ENCODE data around the gene COMMD7.

COMMD7 gene

DNA sequence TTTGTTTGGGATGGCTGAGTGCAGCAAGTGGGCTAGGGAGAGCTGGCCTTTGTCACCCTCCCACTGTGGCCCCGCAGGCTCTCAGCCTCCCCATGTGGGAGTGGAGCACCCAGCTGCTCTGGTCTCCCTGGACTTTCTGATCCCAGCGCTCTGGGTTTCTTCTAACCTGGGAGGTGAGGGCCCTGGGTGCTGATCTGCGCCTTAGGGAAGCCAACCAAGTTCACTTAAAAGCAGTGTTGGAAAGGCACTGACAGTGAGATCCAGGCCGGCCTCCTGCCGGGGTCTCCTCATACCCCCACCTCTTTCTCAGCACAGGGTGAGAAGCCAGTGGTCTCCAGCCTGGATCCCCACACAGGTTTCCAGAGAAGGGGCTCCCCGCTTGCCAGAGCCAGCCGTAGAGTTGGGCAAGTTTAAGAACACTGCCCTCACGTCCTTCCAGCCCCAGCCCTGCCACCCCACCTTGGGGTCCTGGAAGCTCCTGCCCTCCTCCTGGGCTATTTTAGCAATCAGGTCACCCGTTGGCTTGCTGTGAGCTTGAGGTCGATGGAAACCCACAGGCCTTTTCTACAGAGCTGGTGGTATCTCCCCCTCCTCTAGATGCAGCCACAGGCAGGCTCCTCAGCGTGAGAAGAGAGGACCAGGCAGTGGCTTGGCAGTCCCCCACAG is 79.1 kb downstream of the COMMD7 start:
- Histone ChIP-seq H3K4me1 (ENCODE audit: control insufficient read depth, insufficient read depth, low read length) (no peaks in the 10 kb centered on the region), H3K27me3 (ENCODE audit: control insufficient read depth, insufficient read depth, low read length) (no peaks in the 10 kb centered on the region), H3K4me3 (ENCODE audit: low read depth, low read length) (no peak overlapping the region), H3K9me3 (ENCODE audit: control insufficient read depth, insufficient read depth, low read length) (no peaks in the 10 kb centered on the region), H3K9ac (ENCODE audit: low read depth, low read length) (no peak overlapping the region), H3K36me3 (ENCODE audit: control insufficient read depth, insufficient read depth, low read length) (no peaks in the 10 kb centered on the region)

DNA sequence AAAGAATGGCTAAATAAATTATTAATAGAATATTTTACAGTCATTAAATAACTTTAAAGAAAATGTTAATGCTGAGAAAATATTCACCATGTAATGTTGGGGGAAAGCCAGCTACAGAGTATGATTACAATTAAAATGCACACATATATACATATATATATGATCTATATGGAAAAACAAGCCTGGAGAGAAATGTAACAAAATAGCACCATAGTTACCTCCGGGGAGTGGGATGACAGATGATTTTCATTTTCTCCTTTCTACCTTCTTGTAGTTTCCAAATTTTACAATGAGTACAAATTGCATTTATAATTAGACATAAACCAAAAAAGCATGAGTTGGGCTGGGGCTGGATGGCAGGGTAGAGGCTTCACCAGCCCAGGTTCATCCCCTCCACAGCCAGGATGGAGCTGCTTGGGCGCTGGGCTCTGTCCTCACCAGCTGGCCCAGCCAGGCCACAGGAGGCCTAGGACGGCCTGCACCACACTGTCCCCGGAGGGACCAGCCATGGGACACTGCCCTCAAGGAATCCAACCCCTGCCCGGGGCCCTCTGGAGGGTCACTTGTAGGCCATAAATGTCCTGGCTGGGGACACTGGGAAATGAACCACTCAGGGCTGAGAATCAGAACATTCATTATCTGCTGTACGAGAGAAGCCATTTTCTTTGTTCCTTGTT is 79.8 kb downstream of the COMMD7 start:
- H3K4me3 ChIP-seq (ENCODE audit: low read depth, low read length): no peak overlapping the region
- no peaks in the 10 kb centered on the region for H3K36me3 ChIP-seq (ENCODE audit: control insufficient read depth, insufficient read depth, low read length)
- no peaks in the 10 kb centered on the region for H3K27me3 ChIP-seq (ENCODE audit: control insufficient read depth, insufficient read depth, low read length)
- H3K9ac ChIP-seq (ENCODE audit: low read depth, low read length): no peak overlapping the region
- H3K4me1 ChIP-seq (ENCODE audit: control insufficient read depth, insufficient read depth, low read length): no peaks in the 10 kb centered on the region
- H3K9me3 ChIP-seq (ENCODE audit: control insufficient read depth, insufficient read depth, low read length): no peaks in the 10 kb centered on the region

DNA sequence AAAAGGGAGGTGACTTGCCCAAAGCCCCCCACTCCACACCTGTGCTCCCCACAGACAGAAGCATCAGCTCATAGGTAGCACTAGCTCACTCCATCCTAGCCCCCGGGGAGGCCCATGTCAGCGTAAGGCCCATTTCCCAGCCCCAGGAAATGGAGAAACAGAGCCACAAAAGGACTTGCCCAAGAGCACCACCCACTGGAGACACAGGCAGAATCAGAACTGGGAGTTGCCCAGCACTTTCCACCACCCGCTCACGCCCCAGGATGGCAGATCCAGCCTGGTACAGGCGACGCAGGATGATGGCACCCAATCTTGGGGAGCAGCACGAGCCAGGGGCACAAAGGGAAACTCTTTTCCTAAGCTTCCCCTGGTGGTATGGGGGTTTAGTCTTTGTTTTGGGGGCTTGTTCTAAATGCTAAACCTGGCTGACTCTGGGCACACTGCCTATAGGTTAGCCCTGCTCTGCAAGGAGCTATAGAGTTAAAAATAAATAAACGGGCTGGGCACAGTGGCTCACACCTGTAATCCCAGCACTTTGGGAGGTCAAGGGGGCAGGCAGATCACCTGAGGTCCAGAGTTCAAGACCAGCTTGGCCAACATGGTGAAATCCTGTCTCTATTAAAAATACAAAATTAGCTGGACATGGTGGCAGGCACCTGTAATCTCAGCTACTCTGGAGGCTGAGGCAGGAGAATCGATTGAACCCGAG is 81.3 kb downstream of the COMMD7 start:
- H3K4me3 ChIP-seq (ENCODE audit: low read depth, low read length): no peak overlapping the region
- H3K4me1 ChIP-seq (ENCODE audit: control insufficient read depth, insufficient read depth, low read length): no peaks in the 10 kb centered on the region
- H3K9ac ChIP-seq (ENCODE audit: low read depth, low read length): no peak overlapping the region
- H3K27me3 ChIP-seq (ENCODE audit: control insufficient read depth, insufficient read depth, low read length): no peaks in the 10 kb centered on the region
- H3K36me3 ChIP-seq (ENCODE audit: control insufficient read depth, insufficient read depth, low read length): no peaks in the 10 kb centered on the region
- H3K9me3 ChIP-seq (ENCODE audit: control insufficient read depth, insufficient read depth, low read length): no peaks in the 10 kb centered on the region

DNA sequence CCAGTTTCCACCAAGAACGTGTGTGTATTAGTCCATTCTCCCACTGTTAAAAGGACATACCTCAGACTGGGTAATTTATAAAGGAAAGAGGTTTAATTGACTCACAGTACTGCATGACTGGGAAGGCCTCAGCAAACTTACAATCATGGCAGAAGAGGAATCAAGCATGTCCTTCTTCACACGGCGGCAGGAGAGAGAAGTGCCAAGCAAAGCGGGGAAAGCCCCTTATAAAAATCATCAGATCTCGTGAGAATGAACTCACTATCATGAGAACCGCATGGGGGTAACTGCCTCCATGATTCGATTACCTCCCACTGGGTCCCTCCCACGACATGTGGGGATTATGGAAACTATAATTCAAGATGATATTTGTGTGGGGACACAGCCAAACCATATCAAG is 82.6 kb downstream of the COMMD7 start:
- H3K9ac ChIP-seq (ENCODE audit: low read depth, low read length): no peak overlapping the region
- H3K27me3 ChIP-seq (ENCODE audit: control insufficient read depth, insufficient read depth, low read length): no peaks in the 10 kb centered on the region
- H3K4me1 ChIP-seq (ENCODE audit: control insufficient read depth, insufficient read depth, low read length): no peaks in the 10 kb centered on the region
- H3K36me3 ChIP-seq (ENCODE audit: control insufficient read depth, insufficient read depth, low read length): no peaks in the 10 kb centered on the region
- H3K9me3 ChIP-seq (ENCODE audit: control insufficient read depth, insufficient read depth, low read length): no peaks in the 10 kb centered on the region
- H3K4me3 ChIP-seq (ENCODE audit: low read depth, low read length): no peak overlapping the region

DNA sequence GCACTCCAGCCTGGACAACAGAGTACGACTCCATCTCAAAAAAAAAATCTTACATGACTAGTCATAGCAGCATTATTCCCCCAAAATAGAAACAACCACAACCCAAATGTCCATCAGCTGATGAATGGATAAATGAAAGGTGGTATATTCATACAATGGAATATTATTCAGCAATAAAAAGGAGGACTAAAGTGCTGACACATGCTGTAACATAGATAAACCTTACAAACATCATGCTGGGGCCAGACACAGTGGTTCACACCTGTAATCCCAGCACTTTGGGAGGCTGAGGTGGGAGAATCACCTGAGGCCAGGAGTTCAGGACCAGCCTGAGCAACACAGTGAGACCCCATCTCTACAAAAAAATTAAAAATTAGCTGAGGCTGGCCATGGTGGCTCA is 86.4 kb downstream of the COMMD7 start:
- H3K9me3 ChIP-seq (ENCODE audit: control insufficient read depth, insufficient read depth, low read length): no peaks in the 10 kb centered on the region
- no peaks in the 10 kb centered on the region for H3K36me3 ChIP-seq (ENCODE audit: control insufficient read depth, insufficient read depth, low read length)
- H3K4me3 ChIP-seq (ENCODE audit: low read depth, low read length): no peak overlapping the region
- no peaks in the 10 kb centered on the region for H3K27me3 ChIP-seq (ENCODE audit: control insufficient read depth, insufficient read depth, low read length)
- H3K4me1 ChIP-seq (ENCODE audit: control insufficient read depth, insufficient read depth, low read length): no peaks in the 10 kb centered on the region
- H3K9ac ChIP-seq (ENCODE audit: low read depth, low read length): no peak overlapping the region

DNA sequence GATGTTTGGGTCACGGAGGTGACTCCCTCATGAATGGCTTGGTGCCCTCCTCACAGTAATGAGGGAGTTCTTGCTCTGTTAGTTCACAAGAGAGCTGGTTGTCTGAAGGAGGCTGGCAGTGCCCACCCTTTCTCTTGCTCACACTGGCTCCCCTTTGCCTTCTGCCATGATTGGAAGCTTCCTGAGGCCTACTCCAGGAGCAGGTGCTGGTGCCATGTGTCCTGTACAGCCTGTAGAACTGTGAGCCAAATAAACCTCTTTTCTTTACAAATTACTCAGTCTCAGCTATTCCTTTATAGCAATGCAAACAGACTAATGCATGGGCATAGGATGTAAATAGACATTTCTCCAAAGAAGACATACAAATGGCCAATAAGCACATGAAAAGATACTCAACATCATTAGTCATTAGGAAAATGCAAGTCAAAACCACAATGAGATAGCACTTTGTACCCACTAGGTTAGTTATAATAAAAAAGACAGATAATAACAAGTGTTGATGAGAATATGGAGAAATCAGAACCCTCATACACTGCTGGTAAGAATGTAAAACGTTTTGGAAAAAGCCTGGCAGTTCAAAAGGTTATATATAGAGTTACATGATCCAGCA is 87.3 kb downstream of the COMMD7 start:
- Histone ChIP-seq H3K9ac (ENCODE audit: low read depth, low read length) (no peak overlapping the region), H3K9me3 (ENCODE audit: control insufficient read depth, insufficient read depth, low read length) (no peaks in the 10 kb centered on the region), H3K27me3 (ENCODE audit: control insufficient read depth, insufficient read depth, low read length) (no peaks in the 10 kb centered on the region), H3K4me1 (ENCODE audit: control insufficient read depth, insufficient read depth, low read length) (no peaks in the 10 kb centered on the region), H3K36me3 (ENCODE audit: control insufficient read depth, insufficient read depth, low read length) (no peaks in the 10 kb centered on the region), H3K4me3 (ENCODE audit: low read depth, low read length) (no peak overlapping the region)

DNA sequence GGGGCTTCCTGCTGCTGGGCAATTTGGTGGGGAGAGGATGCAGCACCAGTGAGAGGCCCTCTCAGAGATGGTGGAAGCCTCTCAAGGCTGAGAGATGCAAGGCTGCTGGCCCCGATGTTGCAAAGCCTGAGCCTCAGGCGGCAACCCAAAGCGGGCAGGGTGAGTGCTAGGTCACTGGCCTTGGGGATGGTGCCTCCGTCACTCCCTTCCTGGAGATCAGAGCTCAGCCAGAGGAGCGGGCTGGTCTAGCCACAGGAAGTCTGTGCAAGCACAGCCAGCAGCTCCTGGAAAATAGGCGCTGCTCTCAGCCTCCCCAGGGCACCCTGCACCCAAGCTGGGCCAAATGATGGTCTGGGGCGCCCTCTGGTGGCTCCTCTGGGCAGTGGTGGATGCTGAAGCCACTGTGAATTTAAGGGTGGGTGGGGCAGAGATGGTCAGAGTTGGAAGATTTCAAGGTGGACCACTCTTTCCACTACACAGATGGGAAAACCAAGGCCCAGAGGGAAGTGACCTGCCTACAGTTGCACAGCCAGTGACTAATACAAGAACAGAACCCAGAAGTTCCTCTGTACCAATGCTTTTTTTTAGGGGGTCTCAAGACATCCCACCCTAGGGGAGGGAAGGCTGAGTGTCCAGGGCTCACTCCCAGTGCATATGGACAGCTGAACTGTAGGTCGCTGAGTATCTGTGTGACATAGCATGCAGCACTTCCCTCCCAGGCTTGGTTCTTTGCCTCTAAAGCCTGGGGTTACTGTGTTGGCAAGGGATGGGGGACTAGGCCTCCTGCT is 90.3 kb downstream of the COMMD7 start:
- no peak overlapping the region for H3K9ac ChIP-seq (ENCODE audit: low read depth, low read length)

More for the DNA sequence above, 90.3 kb downstream of the COMMD7 start:
- Histone ChIP-seq H3K27me3 (ENCODE audit: control insufficient read depth, insufficient read depth, low read length) (no peaks in the 10 kb centered on the region), H3K4me1 (ENCODE audit: control insufficient read depth, insufficient read depth, low read length) (no peaks in the 10 kb centered on the region), H3K4me3 (ENCODE audit: low read depth, low read length) (no peak overlapping the region), H3K9me3 (ENCODE audit: control insufficient read depth, insufficient read depth, low read length) (no peaks in the 10 kb centered on the region), H3K36me3 (ENCODE audit: control insufficient read depth, insufficient read depth, low read length) (no peaks in the 10 kb centered on the region)

Measured in iPS-15b (cell line).